Pancreas (tissue), 10 donors: Measurements from ENCODE around the gene UGT2B7. TPM values are rescaled to one million over a fixed set of nuclear protein-coding genes. Genes with fewer than 3 reads are reported as not detected.

Experiments
- ATAC-seq, 4 donors: fragments of 200-7000 bp; cut with Tn5 transposase; one replicate each; pipeline versions ENCODE4 v1.8.0 to v1.9.1; 2020; ENCODE audit warnings: mild to moderate bottlenecking in 4 of 4, moderate library complexity in 4 of 4
- DNase-seq, 6 donors: peaks; one replicate each; pipeline ENCODE4 v3.0.0-alpha.2; 2020
- FAIRE-seq: peaks from 2 replicates; lab custom pipeline; 2012; peaks lifted over from hg19 to GRCh38; lab: Jason Lieb, UNC
- H3K27ac ChIP-seq, 4 donors: fragments of 200-600 bp; sonication (generic); 1 replicate in 3 of 4; 2 replicates in 1 of 4; pipeline versions ENCODE4 v1.5.0 to v1.8.0; 2020
- H3K27me3 ChIP-seq, 4 donors: fragments of 200-600 bp; one replicate each; pipeline ENCODE4 v1.8.0; 2021
- H3K36me3 ChIP-seq, 3 donors: fragments of 200-600 bp; sonication (generic) in 1 of 3; one replicate each; pipeline versions ENCODE4 v1.5.0 to v1.8.0; 2020 to 2021
- H3K4me1 ChIP-seq, 3 donors: fragments of 200-600 bp; one replicate each; pipeline ENCODE4 v1.8.0; 2021
- H3K4me3 ChIP-seq, 4 donors: fragments of 200-600 bp; sonication (generic) in 2 of 4; one replicate each; pipeline versions ENCODE4 v1.5.0 to v1.8.0; 2020 to 2021
- H3K9me3 ChIP-seq, 4 donors: fragments of 200-600 bp; one replicate each; pipeline ENCODE4 v1.8.0; 2021
- CTCF ChIP-seq, 4 donors: fragments of 200-600 bp; sonication (generic) in 3 of 4; IDR thresholded peaks; one replicate each; pipeline versions ENCODE4 v1.5.0 to v1.8.0; 2021; ENCODE audit warnings: antibody characterized with exemption in 4 of 4
- WGBS, 2 donors: extraction: QIAGEN DNeasy Blood & Tissue Kit; methylation state at CpG; one replicate each; pipeline ENCODE4 v1.1.7; 2013; 5-methylcytosine and 5-hydroxymethylcytosine counted together
- intact Hi-C, 3 donors: fragments of 100-400 bp; cut with DNase I; formaldehyde crosslinking; loops; one replicate each; pipeline versions ENCODE4 v1.11.1 to v1.14.2; 2022
- polyA plus RNA-seq, 2 donors: library from polyadenylated mRNA; stranded (reverse); fragments of 200-250 nt; gene quantifications; one replicate each; pipeline ENCODE4 v1.2.3, GENCODE V29; 2013
- total RNA-seq, 6 donors: library from RNA; stranded (reverse); fragmentation: NEBNext Ultra II Directional in 4 of 6; extraction: Animal tissue kit (Norgen Biotek cat#: 25700) in 4 of 6; gene quantifications; one replicate each; pipeline versions ENCODE4 v1.2.1 to v1.2.4, GENCODE V29; 2021 to 2023
- donor health status: healthy with polysubstance abuse.
- donor health status: DM: no; HTN: no; CAD: no; lungs with moderate emphysema.
- donor health status: DM: no; HTN: no; CAD: no.
- donor health status: control.
- donor health status: control.
- donor health status: Bipolar disorder and iron deficiency.
- donor health status: DM: yes; HTN: yes; CAD: no.
- donor health status: DM: no; HTN: no; CAD: no.
- donor health status: DM: no; HTN: no; CAD: no.
- donor health status: DM: yes; HTN: yes; CAD: no.

Gene UGT2B7
- total and polyA plus RNA-seq, 8 donors = 1.8 to 8.8 (median 6.7) TPM

GRCh38 chr4:69078852-69079251, 17.4 kb upstream of the UGT2B7 start:
- no peak for DNase-seq
- Histone ChIP-seq H3K36me3 (no peaks in the 10 kb centered on the region), H3K9me3 (no peaks in the 10 kb centered on the region), H3K4me1 (no peaks in the 10 kb centered on the region), H3K27ac (no peak overlapping the region), H3K4me3 (no peak overlapping the region), H3K27me3 (no peaks in the 10 kb centered on the region)
- WGBS, 2 donors = 86 to 93% methylated on average over 2 of the region's 2 CpGs
- no peak for ATAC-seq
- intact Hi-C loops = no loop called here
- no peak for TF ChIP-seq CTCF (IDR thresholded peaks at IDR 0.05)
- FAIRE-seq = no peak

GRCh38 chr4:69088473-69088872, 7.8 kb upstream of the UGT2B7 start:
- Histone ChIP-seq H3K27ac (no peak overlapping the region), H3K9me3 (no peaks in the 10 kb centered on the region), H3K4me1 (no peaks in the 10 kb centered on the region), H3K27me3 (no peaks in the 10 kb centered on the region), H3K4me3 (no peak overlapping the region), H3K36me3 (no peaks in the 10 kb centered on the region)
- 83 to 84% methylated on average over 2 of the region's 2 CpGs for WGBS, 2 donors
- intact Hi-C loops = no loop called here
- no peak for TF ChIP-seq CTCF (IDR thresholded peaks at IDR 0.05)
- no peak for ATAC-seq
- DNase-seq = no peak
- FAIRE-seq = no peak

GRCh38 chr4:69089388-69089787, 6.9 kb upstream of the UGT2B7 start:
- H3K27me3 ChIP-seq = no peaks in the 10 kb centered on the region
- DNase-seq (no peak), ATAC-seq (no peak), FAIRE-seq (no peak)
- H3K27ac ChIP-seq = no peak overlapping the region
- TF ChIP-seq CTCF (IDR thresholded peaks at IDR 0.05) = no peak
- no peaks in the 10 kb centered on the region for H3K36me3 ChIP-seq
- 60 to 67% methylated on average over 1 of the region's 1 CpG for WGBS, 2 donors
- no peak overlapping the region for H3K4me3 ChIP-seq
- H3K9me3 ChIP-seq = no peaks in the 10 kb centered on the region
- H3K4me1 ChIP-seq = no peaks in the 10 kb centered on the region
- intact Hi-C loops = no loop called here

GRCh38 chr4:69092190-69092589, 4.1 kb upstream of the UGT2B7 start:
- ATAC-seq (no peak), DNase-seq (no peak), FAIRE-seq (no peak)
- Histone ChIP-seq H3K9me3 (no peaks in the 10 kb centered on the region), H3K27me3 (no peaks in the 10 kb centered on the region), H3K36me3 (no peaks in the 10 kb centered on the region), H3K4me3 (no peak overlapping the region), H3K27ac (no peak overlapping the region), H3K4me1 (peaks cover 0 to 14% (median 13%) of the 10 kb centered on the region in 3 donors)
- WGBS, 2 donors = 90 to 92% methylated on average over 1 of the region's 1 CpG
- intact Hi-C loops = no loop called here
- TF ChIP-seq CTCF (IDR thresholded peaks at IDR 0.05) = no peak

GRCh38 chr4:69092980-69093568, 3.2 kb upstream of the UGT2B7 start:
- H3K4me1 ChIP-seq = peaks cover 4 to 19% (median 14%) of the 10 kb centered on the region in 3 donors
- intact Hi-C loops = no loop called here
- no peaks in the 10 kb centered on the region for H3K36me3 ChIP-seq
- no peak overlapping the region for H3K27ac ChIP-seq
- no peak for DNase-seq
- ATAC-seq = no peak
- no peak for FAIRE-seq
- no peak overlapping the region for H3K4me3 ChIP-seq
- H3K27me3 ChIP-seq = no peaks in the 10 kb centered on the region
- no peak for TF ChIP-seq CTCF (IDR thresholded peaks at IDR 0.05)
- H3K9me3 ChIP-seq = no peaks in the 10 kb centered on the region
- WGBS, 2 donors = 75 to 89% methylated on average over 6 of the region's 6 CpGs
